Hepatocyte (in vitro differentiated cells): ENCODE data around the gene TCF12.

Experiments used
- EZH2phosphoT487 ChIP-seq: fragments of 200-600 bp; sonication (generic); IDR thresholded peaks from one replicate; pipeline ENCODE4 v1.6.1; 2018; ENCODE audit warnings: antibody characterized with exemption, mild to moderate bottlenecking, low read depth, moderate library complexity; ENCODE audit not compliant: unreplicated experiment, severe bottlenecking
- TF ChIP-seq, protein P1 (sequence below): fragments of 200-600 bp; sonication (generic); IDR thresholded peaks from 2 replicates; pipeline ENCODE4 v1.5.1; 2016; ENCODE audit warnings: antibody characterized with exemption, mild to moderate bottlenecking; ENCODE audit not compliant: poor library complexity

DNA sequence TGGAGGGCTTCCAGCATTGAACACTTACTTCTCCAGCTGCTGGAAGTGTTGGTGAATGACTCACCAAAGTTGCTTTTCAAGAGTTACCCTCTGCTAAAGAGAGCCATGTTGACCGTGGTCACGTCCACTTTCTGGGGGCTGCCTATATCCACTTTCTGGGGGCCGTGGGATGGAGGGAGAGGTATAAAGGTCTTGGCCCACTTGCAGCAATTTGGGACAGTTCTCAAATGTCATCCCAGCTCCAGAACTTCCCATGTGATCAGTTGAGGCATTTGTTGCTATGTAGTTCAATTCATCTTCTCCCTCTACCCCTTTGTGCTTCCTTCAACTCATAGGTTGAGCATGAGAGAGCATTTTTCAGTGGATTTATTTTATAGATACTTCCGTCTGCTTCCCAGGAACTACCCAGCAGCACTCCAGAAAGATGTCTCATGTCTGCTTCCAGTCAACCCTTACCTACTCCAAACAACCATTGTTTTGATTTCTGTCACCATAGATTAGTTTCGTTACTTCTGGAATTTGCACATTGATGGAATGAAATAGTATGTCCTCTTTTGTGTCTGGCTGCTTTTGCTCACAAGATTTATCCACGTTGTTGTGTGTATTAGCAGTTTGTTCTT is 130.6 kb downstream of the TCF12 start:
- TF ChIP-seq, protein P1, sequence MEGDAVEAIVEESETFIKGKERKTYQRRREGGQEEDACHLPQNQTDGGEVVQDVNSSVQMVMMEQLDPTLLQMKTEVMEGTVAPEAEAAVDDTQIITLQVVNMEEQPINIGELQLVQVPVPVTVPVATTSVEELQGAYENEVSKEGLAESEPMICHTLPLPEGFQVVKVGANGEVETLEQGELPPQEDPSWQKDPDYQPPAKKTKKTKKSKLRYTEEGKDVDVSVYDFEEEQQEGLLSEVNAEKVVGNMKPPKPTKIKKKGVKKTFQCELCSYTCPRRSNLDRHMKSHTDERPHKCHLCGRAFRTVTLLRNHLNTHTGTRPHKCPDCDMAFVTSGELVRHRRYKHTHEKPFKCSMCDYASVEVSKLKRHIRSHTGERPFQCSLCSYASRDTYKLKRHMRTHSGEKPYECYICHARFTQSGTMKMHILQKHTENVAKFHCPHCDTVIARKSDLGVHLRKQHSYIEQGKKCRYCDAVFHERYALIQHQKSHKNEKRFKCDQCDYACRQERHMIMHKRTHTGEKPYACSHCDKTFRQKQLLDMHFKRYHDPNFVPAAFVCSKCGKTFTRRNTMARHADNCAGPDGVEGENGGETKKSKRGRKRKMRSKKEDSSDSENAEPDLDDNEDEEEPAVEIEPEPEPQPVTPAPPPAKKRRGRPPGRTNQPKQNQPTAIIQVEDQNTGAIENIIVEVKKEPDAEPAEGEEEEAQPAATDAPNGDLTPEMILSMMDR: no peak
- no peak for TF ChIP-seq EZH2phosphoT487
